Astrocyte (in vitro differentiated cells and primary cell): ENCODE data around the gene C14orf93. TPM values are rescaled to one million over a fixed set of nuclear protein-coding genes. Genes with fewer than 3 reads are reported as not detected.

Experiments
- DNase-seq: peaks from one replicate; pipeline ENCODE4 v3.0.0-alpha.2; 2010; ENCODE audit warnings: low read depth
- FAIRE-seq: peaks from 2 replicates; lab custom pipeline; 2011; peaks lifted over from hg19 to GRCh38; lab: Jason Lieb, UNC
- H2AFZ ChIP-seq: 2 replicates; pipeline ENCODE4 v1.6.0; 2012; ENCODE audit warnings: low read depth, low read length, inconsistent platforms
- H3K27ac ChIP-seq: 2 replicates; pipeline ENCODE4 v1.5.1; 2011; ENCODE audit warnings: low read depth, low read length, inconsistent platforms
- H3K27me3 ChIP-seq: 2 replicates; pipeline ENCODE4 v1.6.0; 2011; ENCODE audit warnings: low read length, inconsistent platforms; ENCODE audit not compliant: insufficient read depth
- H3K36me3 ChIP-seq: 2 replicates; pipeline ENCODE4 v1.5.1; 2011; ENCODE audit warnings: low read length, inconsistent platforms; ENCODE audit not compliant: insufficient read depth
- H3K4me1 ChIP-seq: 2 replicates; pipeline ENCODE4 v1.5.1; 2011; ENCODE audit warnings: low read length, inconsistent platforms; ENCODE audit not compliant: insufficient read depth
- H3K4me2 ChIP-seq: 2 replicates; pipeline ENCODE4 v1.6.0; 2012; ENCODE audit warnings: low read length, inconsistent platforms
- H3K4me3 ChIP-seq: 2 replicates; pipeline ENCODE4 v1.5.1; 2011; ENCODE audit warnings: low read depth, mild to moderate bottlenecking, low read length, inconsistent platforms; ENCODE audit not compliant: insufficient read depth
- H3K79me2 ChIP-seq: 2 replicates; pipeline ENCODE4 v1.6.0; 2012; ENCODE audit warnings: mild to moderate bottlenecking, low read length, inconsistent platforms; ENCODE audit not compliant: insufficient read depth
- H3K9ac ChIP-seq: 2 replicates; pipeline ENCODE4 v1.6.0; 2012; ENCODE audit warnings: mild to moderate bottlenecking, low read length, inconsistent platforms
- H3K9me3 ChIP-seq: 2 replicates; pipeline ENCODE4 v1.5.1; 2012; ENCODE audit warnings: low read depth, mild to moderate bottlenecking, low read length, inconsistent platforms; ENCODE audit not compliant: insufficient read depth
- H4K20me1 ChIP-seq: 2 replicates; pipeline ENCODE4 v1.6.0; 2012; ENCODE audit warnings: low read length, inconsistent platforms; ENCODE audit not compliant: insufficient read depth
- H3K27ac Mint-ChIP-seq: one replicate; pipeline ENCODE4 v1.8.0; 2021; ENCODE audit warnings: mild to moderate bottlenecking, mixed read lengths; ENCODE audit not compliant: unreplicated experiment
- H3K27me3 Mint-ChIP-seq: one replicate; pipeline ENCODE4 v1.8.0; 2021; ENCODE audit warnings: low read depth, mixed read lengths; ENCODE audit not compliant: unreplicated experiment
- H3K36me3 Mint-ChIP-seq: one replicate; pipeline ENCODE4 v1.8.0; 2021; ENCODE audit warnings: low read depth, mixed read lengths; ENCODE audit not compliant: unreplicated experiment
- H3K4me1 Mint-ChIP-seq: one replicate; pipeline ENCODE4 v1.8.0; 2021; ENCODE audit warnings: low read depth, mixed read lengths; ENCODE audit not compliant: unreplicated experiment
- H3K4me3 Mint-ChIP-seq: one replicate; pipeline ENCODE4 v1.8.0; 2021; ENCODE audit warnings: mild to moderate bottlenecking, moderate library complexity, mixed read lengths; ENCODE audit not compliant: unreplicated experiment
- H3K9me3 Mint-ChIP-seq: one replicate; pipeline ENCODE4 v1.8.0; 2021; ENCODE audit warnings: mild to moderate bottlenecking, mixed read lengths; ENCODE audit not compliant: unreplicated experiment
- EZH2 ChIP-seq: IDR thresholded peaks from 2 replicates; pipeline ENCODE4 v1.6.1; 2012; ENCODE audit warnings: mild to moderate bottlenecking, low read length, inconsistent platforms; ENCODE audit not compliant: insufficient read depth
- total RNA-seq: library from RNA; stranded (reverse); gene quantifications from 2 replicates; pipeline ENCODE4 v1.2.1, GENCODE V29; 2021
- TF ChIP-seq, protein P1 (sequence below): IDR thresholded peaks from 2 replicates; pipeline ENCODE4 v1.5.1; 2011; ENCODE audit warnings: low read depth, mild to moderate bottlenecking, inconsistent platforms, low read length, moderate library complexity; ENCODE audit not compliant: insufficient read depth

C14orf93 gene
- total RNA-seq, 1 donor from 2014 or later: 3.6 TPM

DNA sequence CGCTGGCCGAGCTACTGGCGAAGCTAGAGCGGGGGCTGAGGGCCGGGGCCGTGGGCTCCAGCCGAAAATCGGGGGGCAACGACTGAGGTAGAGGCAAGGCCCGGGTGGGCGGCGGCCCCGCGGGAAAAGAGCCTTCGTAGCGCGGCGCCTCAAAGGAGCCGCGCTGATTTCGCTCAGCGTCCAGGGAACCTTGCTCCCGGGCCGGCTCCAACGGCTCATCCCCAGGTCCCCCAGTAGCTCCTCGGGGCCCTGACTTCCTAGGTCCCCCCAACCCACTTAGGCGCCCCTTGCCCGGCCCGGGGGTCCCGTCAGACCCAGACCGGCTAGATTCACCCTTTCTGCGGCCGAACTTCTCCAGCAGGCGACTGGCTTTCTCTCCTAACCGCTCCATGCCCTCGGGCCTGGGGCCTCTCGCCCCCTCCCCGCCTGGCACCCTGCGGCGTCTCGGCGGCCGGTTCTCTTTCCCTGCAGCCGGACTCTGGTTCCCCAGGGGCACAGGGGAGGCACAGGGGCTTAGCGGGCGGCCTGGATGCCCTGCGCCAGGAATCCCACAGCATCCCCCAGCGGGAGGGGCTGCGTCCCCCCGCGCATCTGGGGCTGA lies 28.0 kb downstream of the C14orf93 start:
- Histone ChIP-seq H4K20me1 (peaks cover 32% of the 10 kb centered on the region), H3K27me3 (no peaks in the 10 kb centered on the region), H3K4me3 (peak overlapping the region; percentile 73), H3K79me2 (peaks cover 54% of the 10 kb centered on the region), H3K9ac (peak overlapping the region; percentile 81), H3K36me3 (no peaks in the 10 kb centered on the region), H3K27ac (peak overlapping the region; percentile 74), H3K9me3 (no peaks in the 10 kb centered on the region), H3K4me1 (peaks cover 40% of the 10 kb centered on the region), H3K4me2 (peak overlapping the region; percentile 97), H2AFZ (peak overlapping the region; percentile 95)
- TF ChIP-seq, protein P1, sequence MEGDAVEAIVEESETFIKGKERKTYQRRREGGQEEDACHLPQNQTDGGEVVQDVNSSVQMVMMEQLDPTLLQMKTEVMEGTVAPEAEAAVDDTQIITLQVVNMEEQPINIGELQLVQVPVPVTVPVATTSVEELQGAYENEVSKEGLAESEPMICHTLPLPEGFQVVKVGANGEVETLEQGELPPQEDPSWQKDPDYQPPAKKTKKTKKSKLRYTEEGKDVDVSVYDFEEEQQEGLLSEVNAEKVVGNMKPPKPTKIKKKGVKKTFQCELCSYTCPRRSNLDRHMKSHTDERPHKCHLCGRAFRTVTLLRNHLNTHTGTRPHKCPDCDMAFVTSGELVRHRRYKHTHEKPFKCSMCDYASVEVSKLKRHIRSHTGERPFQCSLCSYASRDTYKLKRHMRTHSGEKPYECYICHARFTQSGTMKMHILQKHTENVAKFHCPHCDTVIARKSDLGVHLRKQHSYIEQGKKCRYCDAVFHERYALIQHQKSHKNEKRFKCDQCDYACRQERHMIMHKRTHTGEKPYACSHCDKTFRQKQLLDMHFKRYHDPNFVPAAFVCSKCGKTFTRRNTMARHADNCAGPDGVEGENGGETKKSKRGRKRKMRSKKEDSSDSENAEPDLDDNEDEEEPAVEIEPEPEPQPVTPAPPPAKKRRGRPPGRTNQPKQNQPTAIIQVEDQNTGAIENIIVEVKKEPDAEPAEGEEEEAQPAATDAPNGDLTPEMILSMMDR: no peak
- no peak for TF ChIP-seq EZH2
- Mint-ChIP-seq H3K4me1 (peaks cover 31% of the 10 kb centered on the region), H3K27me3 (no peaks in the 10 kb centered on the region), H3K27ac (peak overlapping the region; percentile 70), H3K4me3 (no peak overlapping the region), H3K36me3 (peaks cover 15% of the 10 kb centered on the region), H3K9me3 (no peaks in the 10 kb centered on the region)
- no peak for DNase-seq
- no peak for FAIRE-seq

DNA sequence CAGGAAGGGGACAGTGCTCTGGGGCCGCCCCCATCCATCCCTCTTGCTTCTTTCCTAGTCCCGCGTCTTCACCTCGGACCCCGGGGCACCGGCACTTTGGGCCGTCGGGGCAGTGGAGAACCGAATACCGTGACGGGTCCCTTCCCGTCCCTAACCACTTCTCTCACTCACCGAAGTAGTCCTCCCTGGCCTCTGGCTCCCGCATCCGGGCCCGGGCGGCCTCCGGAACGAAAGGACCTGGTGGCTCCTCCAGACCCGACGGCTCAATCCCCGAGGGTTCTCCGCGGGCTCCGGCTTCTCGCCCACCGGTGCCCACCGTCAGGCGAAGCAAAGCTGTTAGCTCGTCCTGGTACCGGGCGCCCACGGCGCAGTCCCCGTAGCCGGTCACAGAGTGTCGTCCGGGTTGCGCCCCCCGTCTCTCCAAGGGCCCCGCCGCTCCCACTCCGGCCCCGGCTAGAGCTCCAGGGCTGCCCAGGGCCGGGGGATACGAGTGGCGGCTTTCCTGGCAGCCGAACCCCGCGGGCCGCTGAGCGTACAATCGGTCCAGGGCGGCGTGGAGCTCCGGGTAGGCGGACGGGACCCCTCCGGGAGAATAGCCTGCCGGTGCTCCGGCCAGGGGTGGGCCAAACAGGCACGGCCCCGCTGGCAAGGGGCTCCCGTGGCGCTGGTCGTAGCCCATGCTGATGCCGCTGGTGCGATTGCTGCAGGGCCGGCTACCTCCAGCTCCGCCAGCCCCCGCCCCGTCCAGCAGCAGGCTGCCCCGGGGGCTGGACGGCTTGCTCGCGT lies 28.7 kb downstream of the C14orf93 start:
- H3K27me3 Mint-ChIP-seq: no peaks in the 10 kb centered on the region
- FAIRE-seq (no peak), DNase-seq (no peak)
- H3K4me1 Mint-ChIP-seq: peaks cover 38% of the 10 kb centered on the region
- no peak for TF ChIP-seq EZH2
- TF ChIP-seq, protein P1: no peak
- H2AFZ ChIP-seq: peak overlapping the region; percentile 95
- peaks cover 47% of the 10 kb centered on the region for H3K4me1 ChIP-seq
- H3K4me3 Mint-ChIP-seq: peak overlapping the region; percentile 86
- peak overlapping the region; percentile 97 for H3K4me2 ChIP-seq
- H3K9ac ChIP-seq: peak overlapping the region; percentile 81
- H3K9me3 Mint-ChIP-seq: no peaks in the 10 kb centered on the region
- peaks cover 16% of the 10 kb centered on the region for H3K36me3 Mint-ChIP-seq
- peaks cover 37% of the 10 kb centered on the region for H4K20me1 ChIP-seq
- peak overlapping the region; percentile 73 for H3K4me3 ChIP-seq
- peak overlapping the region; percentile 42 for H3K27ac Mint-ChIP-seq
- H3K9me3 ChIP-seq: no peaks in the 10 kb centered on the region
- no peaks in the 10 kb centered on the region for H3K27me3 ChIP-seq
- peaks cover 54% of the 10 kb centered on the region for H3K79me2 ChIP-seq
- H3K36me3 ChIP-seq: peaks cover 1% of the 10 kb centered on the region
- peak overlapping the region; percentile 74 for H3K27ac ChIP-seq
